Astrocyte of the hippocampus (primary cell): ENCODE measurements around the gene SMYD1.
"Not testable (repeated sequence)": the region's sequence is repeated elsewhere in the genome, so short reads cannot be mapped to it uniquely, and the experiment has no call there.

Experiments used
- DNase-seq: peaks from one replicate; pipeline ENCODE4 v3.0.0; 2011; ENCODE audit warnings: low read depth, low spot score

The SMYD1 gene

GRCh38 chr2:88067598-88067997 lies at the start of gene SMYD1:
TSS of gene SMYD1 (plus strand) at chr2:88067825. CDS start at chr2:88067865, 40 bp downstream.
- no peak for DNase-seq

DNA sequence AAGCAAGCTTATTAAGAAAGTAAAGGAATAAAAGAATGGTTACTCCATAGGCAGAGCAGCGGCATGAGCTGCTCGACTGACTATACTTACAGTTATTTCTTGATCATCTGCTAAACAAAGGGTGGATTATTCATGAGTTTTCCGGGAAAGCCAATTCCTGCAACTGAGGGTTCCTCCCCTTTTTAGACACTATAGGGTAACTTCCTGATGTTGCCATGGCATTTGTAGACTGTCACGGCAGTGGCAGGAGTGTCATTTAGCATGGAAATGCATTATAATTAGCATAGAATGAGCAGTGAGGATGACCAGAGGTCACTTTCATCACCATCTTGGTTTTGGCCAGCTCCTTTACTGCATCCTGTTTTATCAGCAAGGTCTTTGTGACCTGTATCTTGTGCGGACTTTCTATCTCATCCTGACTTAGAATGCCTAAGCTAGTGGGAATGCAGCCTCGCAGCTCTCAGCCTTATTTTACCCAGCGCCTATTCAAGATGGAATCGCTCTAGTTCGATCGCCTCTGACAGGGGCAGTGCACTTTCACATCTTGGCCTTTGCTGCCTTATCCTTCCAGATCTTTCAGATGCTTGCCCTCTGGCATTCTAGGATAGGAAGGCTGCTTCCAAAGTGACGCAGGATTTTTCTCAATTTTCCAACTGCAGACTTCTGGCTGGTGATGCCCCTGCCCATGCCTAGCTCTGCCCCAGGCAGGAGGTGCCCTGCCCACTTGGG lies 49.4 kb upstream of the SMYD1 start:
- peak; percentile 11 for DNase-seq

GRCh38 chr2:88018909-88019308 lies 48.7 kb upstream of the SMYD1 start:
- DNase-seq = no peak

GRCh38 chr2:88019985-88020384 lies 47.6 kb upstream of the SMYD1 start:
- DNase-seq = no peak

DNA sequence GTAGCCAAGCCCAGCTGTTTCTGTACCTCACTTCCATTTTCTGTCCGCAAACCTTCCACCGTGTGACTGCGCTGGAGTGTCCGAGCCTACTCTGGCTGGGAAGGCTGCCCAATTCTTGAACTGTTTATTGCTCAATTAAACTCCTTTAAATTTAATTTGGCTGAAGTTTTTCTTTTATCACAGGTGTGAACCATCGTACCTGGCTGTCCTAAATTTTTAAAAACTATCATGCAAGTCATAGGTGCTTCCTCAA lies 45.0 kb upstream of the SMYD1 start:
- no peak for DNase-seq

DNA sequence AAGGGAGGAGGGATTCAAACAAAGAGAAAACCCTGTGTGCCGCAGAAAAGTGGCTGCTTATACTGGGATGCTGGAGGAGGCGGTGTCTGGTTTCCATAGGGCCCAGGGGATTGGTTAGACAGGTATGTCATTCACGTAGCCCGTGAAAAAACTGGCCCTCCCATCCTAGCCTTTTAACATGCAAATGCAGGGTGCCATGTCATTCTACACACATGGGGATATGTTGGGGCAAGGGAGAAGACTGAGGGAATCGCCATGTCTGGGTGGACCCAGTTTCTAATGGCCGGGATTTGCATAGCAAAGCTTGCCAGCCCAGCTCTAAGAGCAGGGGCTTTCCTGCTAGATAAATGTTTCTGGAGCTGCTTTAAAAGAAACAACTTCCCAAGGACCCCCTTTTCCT lies 43.1 kb upstream of the SMYD1 start:
- no peak for DNase-seq

DNA sequence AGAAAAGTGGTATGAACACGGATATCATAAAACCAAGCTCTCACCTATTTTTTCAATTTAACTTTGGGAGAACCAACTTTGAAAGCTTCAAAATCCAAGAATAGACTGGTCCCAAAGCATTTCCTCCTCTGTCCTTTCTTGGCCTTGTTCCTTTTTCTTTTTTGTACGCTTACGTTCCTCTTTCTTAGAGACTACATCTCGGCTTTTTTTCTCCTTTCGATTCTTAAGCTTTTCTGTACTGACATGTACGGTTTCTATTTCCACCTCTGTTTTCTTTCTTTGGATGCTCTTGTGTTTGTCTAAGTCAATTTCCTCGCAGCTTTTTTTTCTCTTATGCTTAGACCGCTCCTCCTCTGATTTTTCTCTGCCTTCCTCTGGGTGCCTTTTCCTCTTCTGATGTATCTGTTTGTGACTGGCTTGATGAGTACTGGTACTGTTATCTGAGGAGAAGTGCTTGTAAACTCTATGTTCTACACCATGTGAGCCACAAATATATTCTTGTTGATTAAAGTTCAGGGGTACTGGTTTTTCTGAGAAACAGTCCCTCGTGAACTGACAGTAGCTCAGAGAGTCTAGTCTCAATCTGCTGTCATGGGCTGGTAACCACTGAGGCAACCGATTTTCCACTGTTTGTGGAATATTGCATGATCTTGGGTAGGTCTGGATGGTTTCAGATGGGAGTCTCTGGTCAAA lies 39.8 kb upstream of the SMYD1 start:
- no peak for DNase-seq

DNA sequence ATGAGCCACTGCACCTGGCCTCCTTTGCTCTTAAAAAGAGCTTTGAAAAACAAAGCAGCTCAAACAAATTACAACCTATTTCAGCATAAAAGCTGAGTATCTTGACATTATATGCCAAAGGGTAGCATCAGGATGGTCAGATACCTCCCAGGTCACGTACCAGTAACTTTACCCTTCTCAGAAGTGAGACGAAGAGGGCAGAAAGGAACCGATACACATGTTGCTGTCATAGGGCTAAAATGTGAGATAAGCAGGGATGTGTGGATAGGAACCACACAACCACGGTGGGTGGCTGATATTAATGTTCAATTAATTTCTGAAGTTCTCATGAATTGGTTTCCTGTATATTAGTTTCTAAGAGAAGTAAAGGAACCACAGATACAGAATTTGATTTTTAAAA lies 38.7 kb upstream of the SMYD1 start:
- DNase-seq = no peak

GRCh38 chr2:88032070-88032702 lies 35.4 kb upstream of the SMYD1 start:
- no peak for DNase-seq

DNA sequence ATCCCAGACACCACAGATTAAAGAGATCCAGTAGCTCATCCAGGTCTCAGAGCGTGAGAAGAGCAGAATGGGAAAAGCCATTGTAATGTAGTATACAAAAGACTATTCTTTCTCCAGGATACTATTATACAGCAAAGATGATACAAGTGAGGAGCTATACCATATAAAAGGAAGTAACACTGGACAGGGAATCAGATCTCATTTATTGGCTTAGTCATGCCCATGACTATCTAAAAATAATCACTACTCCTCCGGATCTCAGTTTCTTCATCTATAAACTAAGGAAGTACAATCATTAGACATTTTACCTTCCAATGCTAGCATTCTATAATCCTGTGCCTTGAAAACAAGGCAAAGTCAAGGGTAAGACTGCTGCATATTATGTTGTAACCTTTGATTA lies 31.4 kb upstream of the SMYD1 start:
- no peak for DNase-seq

DNA sequence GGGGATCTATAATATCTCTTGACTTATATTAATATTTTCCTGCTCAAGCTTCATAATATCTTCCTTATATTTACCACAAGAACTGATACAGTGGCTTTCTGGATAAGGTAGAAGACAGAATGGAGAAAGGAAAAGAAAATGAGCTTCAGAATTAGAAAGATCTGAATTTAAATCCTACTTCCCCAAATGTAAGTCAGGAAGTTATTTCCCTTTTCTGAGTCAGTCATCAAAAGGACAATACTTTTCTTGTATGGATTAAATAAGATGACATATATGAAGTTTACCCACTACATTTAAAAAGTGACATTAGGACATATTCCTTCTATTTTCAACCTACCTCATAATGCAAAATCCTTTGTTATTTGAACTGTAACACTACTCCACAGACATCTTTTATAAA lies 31.0 kb upstream of the SMYD1 start:
- no peak for DNase-seq

GRCh38 chr2:88038263-88039105 lies 29.1 kb upstream of the SMYD1 start:
- peak; percentile 65 for DNase-seq

DNA sequence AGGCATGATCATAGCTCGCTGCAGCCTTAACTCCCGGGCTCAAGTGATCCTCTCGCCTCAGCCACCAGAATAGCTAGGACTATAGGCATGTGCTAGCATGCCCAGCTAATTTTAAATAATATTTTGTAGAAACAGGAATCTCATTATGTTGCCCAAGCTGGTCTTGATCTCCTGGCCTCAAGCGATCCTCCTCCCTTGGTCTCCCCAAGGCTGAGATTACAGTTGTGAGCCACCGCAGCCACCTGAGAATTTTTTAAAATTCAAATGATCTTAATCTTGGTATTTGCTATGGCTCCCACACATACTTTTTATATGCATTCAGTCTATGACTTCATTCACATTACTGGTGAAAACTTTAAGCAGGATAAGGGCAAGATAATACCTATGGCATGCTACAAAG lies 25.1 kb upstream of the SMYD1 start:
- no peak for DNase-seq

GRCh38 chr2:88045561-88045960 lies 22.1 kb upstream of the SMYD1 start:
- not testable (repeated sequence) for DNase-seq

GRCh38 chr2:88048541-88048940 lies 19.1 kb upstream of the SMYD1 start:
- DNase-seq = no peak

DNA sequence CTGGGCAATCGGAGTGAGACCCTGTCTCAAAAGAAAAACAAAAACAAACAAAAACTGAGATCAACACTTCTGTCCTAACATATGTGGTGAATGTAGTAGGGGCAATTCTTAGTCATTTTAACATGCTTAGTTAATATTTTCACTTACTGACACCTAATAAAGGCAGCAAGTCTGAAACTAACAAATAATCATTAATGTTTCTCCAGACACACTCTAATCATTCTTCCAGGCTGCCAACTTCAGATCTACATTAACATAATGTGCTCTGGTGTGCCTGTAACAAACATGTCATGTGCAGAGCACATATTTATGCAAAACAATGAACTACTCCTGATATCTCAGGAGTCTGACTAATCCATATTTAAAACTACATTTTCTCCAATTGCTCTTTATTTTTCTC lies 18.0 kb upstream of the SMYD1 start:
- no peak for DNase-seq

DNA sequence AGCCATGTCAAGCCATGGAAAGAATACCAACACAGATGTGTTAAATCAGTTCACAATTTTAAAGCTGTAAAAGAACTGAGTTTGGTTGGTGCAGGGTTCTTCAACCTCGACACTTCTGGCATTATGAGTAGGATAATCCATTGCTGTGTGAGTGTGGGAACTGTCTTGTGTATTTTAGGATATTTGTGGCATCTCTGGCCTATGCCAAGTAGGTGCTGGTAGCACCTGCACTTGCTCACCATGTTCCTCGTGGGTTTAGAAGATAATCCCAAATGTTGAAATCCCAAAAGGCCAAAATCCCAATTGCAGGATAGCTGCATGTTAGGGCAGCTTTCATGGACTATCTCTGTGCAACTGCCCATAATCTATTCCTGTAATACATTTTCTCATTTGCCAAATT lies 15.8 kb upstream of the SMYD1 start:
- no peak for DNase-seq

- peak; percentile 35 for DNase-seq
Observed at GRCh38 chr2:88053296-88053695, 14.3 kb upstream of the SMYD1 start.

- peak; percentile 10 for DNase-seq
Observed at GRCh38 chr2:88053934-88054781, 13.5 kb upstream of the SMYD1 start.

DNA sequence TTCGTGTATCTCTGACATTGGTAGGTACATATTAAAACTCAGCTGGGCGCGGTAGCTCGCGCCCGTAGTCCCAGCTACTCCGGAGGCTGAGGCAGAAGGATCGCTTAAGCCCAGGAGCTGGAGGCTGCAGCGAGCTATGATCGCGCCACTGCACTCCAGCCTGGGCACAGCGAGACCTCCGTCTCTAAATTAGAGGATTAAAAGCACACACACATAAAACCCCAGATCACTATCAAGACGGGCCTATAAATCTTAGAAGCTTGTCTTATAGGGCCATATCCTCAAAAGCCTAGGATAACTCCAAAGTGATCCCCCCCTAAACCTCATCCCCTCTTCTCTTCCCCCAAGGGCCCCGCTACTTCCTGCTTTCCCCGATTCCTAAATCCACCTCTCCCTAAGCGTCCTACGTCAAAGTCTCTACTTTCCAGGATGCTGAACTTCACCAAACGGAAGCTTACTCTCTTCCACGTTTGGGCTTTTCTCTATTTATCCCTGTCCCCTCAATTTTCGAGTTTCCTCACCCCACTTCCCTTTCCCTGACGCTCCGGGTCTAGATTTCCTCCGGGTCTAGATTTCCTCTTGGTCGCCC lies 12.7 kb upstream of the SMYD1 start:
- DNase-seq = no peak
